Thyroid gland (tissue), 4 donors: ENCODE measurements around the gene DCX. TPM values are rescaled to one million over a fixed set of nuclear protein-coding genes. Genes with fewer than 3 reads are reported as not detected.

Experiments used
- DNase-seq, 2 donors: peaks; one replicate each; pipeline ENCODE4 v3.0.0-alpha.2; 2019
- H3K27ac ChIP-seq, 3 donors: fragments of 200-600 bp; sonication (generic); 1 replicate in 2 of 3; 2 replicates in 1 of 3; pipeline ENCODE4 v1.5.1; 2016 to 2019; ENCODE audit warnings: mild to moderate bottlenecking in 1 of 3, moderate library complexity in 1 of 3
- H3K27me3 ChIP-seq: fragments of 200-600 bp; sonication (generic); one replicate; pipeline ENCODE4 v1.5.1; 2019
- H3K36me3 ChIP-seq, 2 donors: fragments of 200-600 bp; sonication (generic); one replicate each; pipeline ENCODE4 v1.5.1; 2016 to 2019
- H3K4me1 ChIP-seq, 2 donors: fragments of 200-600 bp; sonication (generic); one replicate each; pipeline ENCODE4 v1.5.1; 2017 to 2019
- H3K4me3 ChIP-seq, 3 donors: fragments of 200-600 bp; sonication (generic); replicated peaks in 1 of 3; 1 replicate in 2 of 3; 2 replicates in 1 of 3; pipeline ENCODE4 v1.5.1; 2016; ENCODE audit warnings: mild to moderate bottlenecking in 1 of 3
- H3K9me3 ChIP-seq: fragments of 200-600 bp; sonication (generic); one replicate; pipeline ENCODE4 v1.5.1; 2017
- POLR2A ChIP-seq, 2 donors: fragments of 450-650 bp; IDR thresholded peaks; one replicate each; pipeline ENCODE4 v1.6.1; 2017; ENCODE audit warnings: antibody characterized with exemption in 2 of 2, mild to moderate bottlenecking in 2 of 2, moderate library complexity in 1 of 2
- whole genome bisulfite sequencing, 2 donors: methylation state at CpG; one replicate each; pipeline ENCODE4 v1.1.5; 2017; 5-methylcytosine and 5-hydroxymethylcytosine counted together
- intact Hi-C: fragments of 100-400 bp; cut with DNase I; formaldehyde crosslinking; loops from one replicate; pipeline ENCODE4 v1.15.1; 2023
- total RNA-seq, 4 donors: library from RNA; depleted of rRNA; stranded (reverse); fragments of >200 nt; gene quantifications; one replicate each; pipeline ENCODE4 v1.2.3, GENCODE V29; 2016
- TF ChIP-seq, protein P1 (sequence below), 6 experiments: fragments of 200-600 bp in 3 of 6; fragments of 450-650 bp in 3 of 6; sonication (generic) in 3 of 6; IDR thresholded peaks; one replicate each; pipeline ENCODE4 v1.5.1; 2016 to 2019; ENCODE audit warnings: antibody characterized with exemption in 6 of 6, mild to moderate bottlenecking in 2 of 6, inconsistent platforms in 1 of 6, moderate library complexity in 1 of 6

Gene DCX
- total RNA-seq, 4 donors from 2014 or later = not detected

DNA sequence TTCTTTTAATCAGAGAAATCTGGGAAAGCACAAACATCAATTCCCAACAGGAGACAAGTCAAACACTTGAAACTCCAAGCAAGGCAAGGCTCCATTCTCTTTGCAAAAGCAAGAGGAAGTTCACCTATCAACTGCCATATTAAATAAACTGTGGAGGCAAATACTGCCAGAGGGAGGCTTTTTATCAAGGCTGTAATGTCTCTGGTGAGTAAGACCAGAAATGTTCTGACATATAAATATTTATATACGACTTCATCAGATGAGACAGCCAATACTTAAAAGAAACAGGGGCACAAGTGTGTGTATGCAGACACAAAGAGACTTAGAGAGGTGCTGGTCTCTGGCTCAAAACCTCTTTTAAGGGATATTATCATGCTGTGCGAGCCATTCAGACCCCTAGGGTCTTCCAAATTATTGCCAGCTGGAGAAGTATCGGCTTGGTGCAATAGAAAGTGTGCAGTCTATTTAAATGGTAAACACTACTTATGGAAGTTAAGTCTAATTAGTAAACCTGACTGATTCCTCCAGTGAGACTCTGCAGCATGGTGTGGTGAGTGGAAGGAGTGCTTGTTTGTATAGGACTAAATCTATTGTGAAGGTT lies 24.4 kb downstream of the DCX start:
- TF ChIP-seq, protein P1, sequence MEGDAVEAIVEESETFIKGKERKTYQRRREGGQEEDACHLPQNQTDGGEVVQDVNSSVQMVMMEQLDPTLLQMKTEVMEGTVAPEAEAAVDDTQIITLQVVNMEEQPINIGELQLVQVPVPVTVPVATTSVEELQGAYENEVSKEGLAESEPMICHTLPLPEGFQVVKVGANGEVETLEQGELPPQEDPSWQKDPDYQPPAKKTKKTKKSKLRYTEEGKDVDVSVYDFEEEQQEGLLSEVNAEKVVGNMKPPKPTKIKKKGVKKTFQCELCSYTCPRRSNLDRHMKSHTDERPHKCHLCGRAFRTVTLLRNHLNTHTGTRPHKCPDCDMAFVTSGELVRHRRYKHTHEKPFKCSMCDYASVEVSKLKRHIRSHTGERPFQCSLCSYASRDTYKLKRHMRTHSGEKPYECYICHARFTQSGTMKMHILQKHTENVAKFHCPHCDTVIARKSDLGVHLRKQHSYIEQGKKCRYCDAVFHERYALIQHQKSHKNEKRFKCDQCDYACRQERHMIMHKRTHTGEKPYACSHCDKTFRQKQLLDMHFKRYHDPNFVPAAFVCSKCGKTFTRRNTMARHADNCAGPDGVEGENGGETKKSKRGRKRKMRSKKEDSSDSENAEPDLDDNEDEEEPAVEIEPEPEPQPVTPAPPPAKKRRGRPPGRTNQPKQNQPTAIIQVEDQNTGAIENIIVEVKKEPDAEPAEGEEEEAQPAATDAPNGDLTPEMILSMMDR (IDR thresholded peaks at IDR 0.05) = no peak
- TF ChIP-seq POLR2A (IDR thresholded peaks at IDR 0.05) = no peak
- no peak overlapping the region for H3K4me3 ChIP-seq

DNA sequence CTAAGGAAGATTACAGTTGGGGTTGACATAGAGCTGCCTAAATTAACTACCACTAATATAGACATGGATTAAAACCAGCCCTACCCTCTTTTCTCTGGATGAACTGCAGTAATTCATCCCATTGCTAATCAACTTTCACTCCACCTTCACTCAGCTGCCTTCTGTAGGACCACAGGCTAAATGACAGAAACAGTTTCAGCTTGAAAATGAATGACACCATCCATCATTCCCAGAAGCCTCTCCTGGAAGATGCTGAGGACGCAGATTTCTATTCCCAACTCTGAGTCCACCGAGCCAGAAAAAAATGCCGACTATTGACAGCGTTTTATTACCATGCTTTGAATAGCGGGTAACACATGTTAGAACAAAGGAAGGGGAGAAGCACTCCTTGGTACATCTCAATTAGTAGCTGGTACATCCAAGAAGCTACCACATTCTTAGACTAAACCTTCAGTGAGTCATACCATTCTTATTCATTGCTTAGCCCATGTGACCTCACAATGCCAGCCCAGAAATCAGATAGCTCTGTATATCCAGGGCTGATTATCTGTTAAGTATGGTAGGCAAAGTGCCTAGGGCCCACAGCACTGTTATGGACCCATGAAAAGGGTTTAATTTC lies 25.3 kb downstream of the DCX start:
- H3K4me1 ChIP-seq = no peaks in the 10 kb centered on the region
- DNase-seq = no peak
- no peak overlapping the region for H3K27ac ChIP-seq
- H3K4me3 ChIP-seq = no peak overlapping the region
- 88 to 89% methylated on average over 5 of the region's 5 CpGs for WGBS, 2 donors
- no peaks in the 10 kb centered on the region for H3K36me3 ChIP-seq
- TF ChIP-seq, protein P1 (IDR thresholded peaks at IDR 0.05) = no peak
- no peak for TF ChIP-seq POLR2A (IDR thresholded peaks at IDR 0.05)
- H3K9me3 ChIP-seq = no peaks in the 10 kb centered on the region
- H3K27me3 ChIP-seq = no peaks in the 10 kb centered on the region
- intact Hi-C loops = no loop called here

More for the DNA sequence above, 24.4 kb downstream of the DCX start:
- Histone ChIP-seq H3K36me3 (no peaks in the 10 kb centered on the region), H3K4me1 (no peaks in the 10 kb centered on the region), H3K9me3 (no peaks in the 10 kb centered on the region), H3K27me3 (no peaks in the 10 kb centered on the region), H3K27ac (no peak overlapping the region)
- 34 to 56% methylated on average over 3 of the region's 3 CpGs for WGBS, 2 donors
- intact Hi-C loops = no loop called here
- no peak for DNase-seq

DNA sequence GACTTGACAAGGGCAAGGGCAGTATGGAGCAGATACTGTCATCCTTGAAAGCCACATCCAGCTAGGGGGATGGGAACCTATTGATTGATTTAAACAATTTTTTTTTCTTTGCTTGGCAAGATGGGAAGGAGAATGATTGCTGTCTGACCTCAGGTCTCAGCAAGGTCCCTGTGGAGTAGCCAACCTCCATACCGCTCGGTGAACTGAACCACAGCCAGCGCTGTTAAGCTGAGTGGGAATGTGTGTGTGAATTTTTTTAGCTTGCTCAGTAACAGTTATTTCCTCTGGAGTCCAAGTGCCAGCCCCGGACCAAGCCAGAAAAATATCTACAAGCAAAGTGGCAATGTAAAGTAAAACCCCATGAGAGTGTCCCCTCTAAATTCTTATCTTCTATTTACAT lies 25.9 kb downstream of the DCX start:
- intact Hi-C loops = no loop called here
- no peak overlapping the region for H3K27ac ChIP-seq
- DNase-seq = no peak
- H3K4me3 ChIP-seq = no peak overlapping the region
- no peaks in the 10 kb centered on the region for H3K36me3 ChIP-seq
- no peaks in the 10 kb centered on the region for H3K4me1 ChIP-seq
- H3K9me3 ChIP-seq = no peaks in the 10 kb centered on the region
- TF ChIP-seq POLR2A (IDR thresholded peaks at IDR 0.05) = no peak
- TF ChIP-seq, protein P1 (IDR thresholded peaks at IDR 0.05) = no peak
- WGBS, 2 donors = 44 to 60% methylated on average over 4 of the region's 4 CpGs
- H3K27me3 ChIP-seq = no peaks in the 10 kb centered on the region

GRCh38 chrX:111382277-111382676 lies 29.7 kb downstream of the DCX start:
- Histone ChIP-seq H3K4me1 (no peaks in the 10 kb centered on the region), H3K9me3 (no peaks in the 10 kb centered on the region), H3K4me3 (no peak overlapping the region), H3K36me3 (no peaks in the 10 kb centered on the region), H3K27ac (no peak overlapping the region), H3K27me3 (no peaks in the 10 kb centered on the region)
- intact Hi-C loops = no loop called here
- TF ChIP-seq POLR2A (IDR thresholded peaks at IDR 0.05) = no peak
- TF ChIP-seq, protein P1 (IDR thresholded peaks at IDR 0.05) = no peak
- DNase-seq = no peak

DNA sequence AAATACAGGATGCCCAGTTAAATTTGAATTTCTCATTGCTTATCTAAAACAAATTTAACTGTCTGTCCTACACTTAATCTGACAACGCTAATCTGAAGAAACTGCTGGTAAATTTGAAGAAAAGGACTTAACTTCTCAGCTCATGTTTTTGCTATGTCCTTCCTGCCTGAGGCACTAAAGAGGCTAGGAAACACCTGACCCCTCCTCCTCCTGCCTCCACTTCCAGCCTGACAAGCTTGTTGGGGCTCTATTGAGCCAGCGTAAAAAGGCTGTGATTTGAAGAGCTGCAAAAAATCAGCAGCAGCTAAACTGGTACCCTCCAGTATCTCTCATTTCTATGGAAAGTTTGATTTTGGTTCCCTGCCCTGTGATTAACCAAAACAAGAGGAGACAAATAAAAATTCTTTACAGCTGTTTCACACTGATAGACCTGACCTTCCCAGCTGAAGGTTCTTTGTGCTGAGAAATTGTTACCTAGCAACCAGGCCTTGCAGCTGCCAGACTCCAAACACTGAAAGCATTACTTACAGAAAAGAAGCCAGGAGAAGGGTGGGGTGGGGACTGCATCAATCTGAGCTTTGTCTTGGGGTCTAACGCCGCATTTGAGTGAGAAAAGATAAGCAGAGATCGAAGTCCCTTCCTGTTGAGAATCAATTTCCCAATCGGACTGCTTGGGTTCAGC lies 35.0 kb downstream of the DCX start:
- Histone ChIP-seq H3K36me3 (no peaks in the 10 kb centered on the region), H3K27me3 (no peaks in the 10 kb centered on the region), H3K9me3 (no peaks in the 10 kb centered on the region), H3K27ac (no peak overlapping the region), H3K4me3 (no peak overlapping the region), H3K4me1 (no peaks in the 10 kb centered on the region)
- DNase-seq = no peak
- TF ChIP-seq, protein P1 (IDR thresholded peaks at IDR 0.05) = no peak
- no peak for TF ChIP-seq POLR2A (IDR thresholded peaks at IDR 0.05)
- WGBS, 2 donors = 21 to 25% methylated on average over 6 of the region's 6 CpGs
- intact Hi-C loops = no loop called here
